HG02852 (cell line): ENCODE measurements around the gene CSGALNACT2.
A peak's percentile ranks its signal among the peaks of the same experiment; 100 is the strongest.
"Not testable (repeated sequence)": the region's sequence is repeated elsewhere in the genome, so short reads cannot be mapped to it uniquely, and the experiment has no call there.

Experiments used
- ATAC-seq: cut with Tn5 transposase; IDR thresholded peaks from one replicate; pipeline ENCODE4 v1.9.1; 2021; ENCODE audit warnings: mild to moderate bottlenecking, moderate library complexity; ENCODE audit not compliant: unreplicated experiment

CSGALNACT2 gene

DNA sequence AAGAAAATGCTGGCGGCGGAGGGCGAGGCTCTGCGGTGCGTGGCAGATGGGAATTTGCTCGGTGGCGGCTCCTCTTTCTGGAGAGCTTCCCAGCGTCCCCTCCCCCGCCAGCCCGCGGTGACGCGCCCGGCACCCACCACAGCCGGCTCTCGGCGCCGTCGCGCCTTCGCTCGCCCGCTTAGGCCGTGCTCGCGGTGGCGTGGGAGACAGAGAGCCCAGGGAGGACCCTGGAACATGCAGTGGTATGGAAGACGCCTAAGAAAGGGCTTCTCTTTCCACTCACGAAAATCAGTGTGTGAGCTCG is 576 bp upstream of the CSGALNACT2 start:
- ATAC-seq, result peak; percentile 31

DNA sequence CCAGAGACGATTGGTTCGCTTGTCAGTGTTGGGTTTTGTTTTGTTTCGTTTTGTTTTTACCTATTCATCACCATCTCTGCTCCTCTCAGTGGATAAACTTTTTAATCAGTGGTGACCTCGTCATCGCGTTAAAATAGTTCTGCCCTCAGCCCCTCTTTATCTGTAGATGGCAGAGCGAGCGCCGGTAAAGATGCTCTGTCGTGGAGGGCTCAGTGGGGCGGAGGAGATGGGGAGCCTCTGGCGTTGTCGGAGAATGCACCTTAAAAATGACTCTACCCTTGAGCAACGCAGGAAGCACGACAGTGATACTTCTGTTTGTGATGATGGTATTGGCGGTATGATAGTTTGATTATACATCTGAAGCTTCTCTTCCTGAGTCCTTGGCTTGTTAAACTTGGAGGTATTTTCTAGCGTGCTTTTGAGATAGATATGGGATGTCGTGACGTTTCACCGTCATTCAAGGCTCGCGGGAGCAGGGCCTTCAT is 554 bp downstream of the CSGALNACT2 start:
- peak; percentile 39 for ATAC-seq

DNA sequence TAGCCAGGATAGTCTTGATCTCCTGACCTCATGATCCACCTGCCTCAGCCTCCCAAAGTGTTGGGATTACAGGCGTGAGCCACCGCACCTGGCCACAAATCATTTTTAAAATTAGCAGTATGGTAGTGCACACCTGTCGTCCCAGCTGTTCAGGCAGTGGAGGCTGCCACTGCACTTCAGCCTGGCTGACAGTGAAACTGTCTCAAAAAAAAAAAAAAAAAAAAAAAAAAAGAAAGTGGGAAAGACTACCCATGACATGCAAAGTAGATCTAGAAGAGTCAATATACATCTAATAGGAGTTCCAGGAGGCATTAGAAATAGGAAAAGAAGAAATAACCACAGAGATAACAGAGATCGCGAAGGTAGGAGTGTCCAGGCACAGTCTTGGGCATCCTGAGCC is 3.2 kb downstream of the CSGALNACT2 start:
- no peak for ATAC-seq

DNA sequence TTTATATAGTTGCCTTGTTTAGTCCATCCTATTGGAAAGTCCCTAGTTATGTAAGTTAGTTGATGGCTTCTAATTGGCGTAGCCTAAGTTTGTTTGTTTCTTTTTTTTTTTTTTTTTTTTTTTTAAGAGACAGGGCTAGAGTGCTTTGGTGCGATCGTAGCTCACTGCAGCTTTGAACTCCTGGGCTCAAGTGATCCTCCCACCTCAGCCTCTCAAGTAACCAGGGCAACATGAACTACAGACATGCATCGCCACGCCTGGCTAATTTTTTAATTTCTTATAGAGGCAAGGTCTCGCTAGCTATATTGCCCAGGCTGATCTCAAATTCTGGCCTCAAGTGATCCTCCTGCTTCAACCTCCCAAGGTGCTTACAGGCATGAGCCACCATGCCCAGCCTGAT is 7.1 kb downstream of the CSGALNACT2 start:
- ATAC-seq, result no peak

DNA sequence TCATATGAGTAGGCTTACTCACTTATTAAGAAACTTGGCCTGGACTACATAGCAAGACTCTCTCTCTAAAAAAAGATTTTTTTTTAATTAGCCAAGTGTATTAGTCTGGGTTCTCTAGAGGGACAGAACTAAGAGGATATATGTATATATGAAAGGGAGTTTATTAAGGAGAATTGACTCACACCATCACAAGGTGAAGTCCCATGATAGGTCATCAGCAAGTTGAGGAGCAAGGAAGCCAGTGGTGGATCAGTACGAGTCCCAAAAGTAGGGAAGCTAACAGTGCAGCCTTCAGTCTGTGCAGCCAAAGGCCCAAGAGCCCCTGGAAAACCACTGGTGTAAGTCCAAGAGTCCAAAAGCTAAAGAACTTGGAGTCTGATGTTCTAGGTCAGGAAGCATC is 7.7 kb downstream of the CSGALNACT2 start:
- not testable (repeated sequence) for ATAC-seq

DNA sequence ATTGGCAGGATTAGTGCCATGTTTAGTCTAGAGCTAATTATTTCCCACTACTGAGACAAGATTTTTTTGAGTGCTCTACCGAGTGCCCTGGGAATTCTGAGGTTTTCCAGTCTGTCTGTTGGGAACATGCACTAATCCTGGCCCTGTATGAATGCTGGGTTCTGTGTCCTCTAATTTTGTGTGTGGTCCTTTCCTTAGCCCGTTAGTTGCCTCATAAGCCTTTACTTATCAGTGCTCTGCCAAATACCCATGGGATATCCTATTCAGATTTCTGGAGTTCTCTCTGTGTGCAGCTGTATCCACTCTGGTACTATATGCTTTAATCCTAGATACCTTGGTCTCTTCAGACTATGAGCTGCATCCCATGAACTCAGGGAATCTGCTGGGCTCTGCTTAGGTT is 13.1 kb downstream of the CSGALNACT2 start:
- no peak for ATAC-seq

DNA sequence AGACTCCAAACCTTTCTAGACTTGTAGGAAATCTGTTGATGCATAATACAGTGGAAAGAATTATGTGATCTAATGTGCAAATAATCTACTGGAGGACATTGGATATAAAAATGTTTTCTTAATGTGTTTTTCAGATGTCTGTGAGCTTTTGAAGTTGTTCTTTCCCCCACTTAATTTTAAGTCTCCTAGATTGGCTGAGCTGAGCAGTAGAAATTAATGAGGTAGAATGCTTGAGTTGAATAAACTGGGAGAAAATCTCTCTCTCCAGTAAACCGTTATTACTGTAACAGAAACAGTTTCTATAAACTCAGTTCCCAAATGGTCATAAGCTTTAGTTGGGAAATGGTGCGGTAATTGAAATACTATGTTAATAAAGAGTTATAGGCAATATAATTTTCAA is 15.7 kb downstream of the CSGALNACT2 start:
- ATAC-seq, result no peak

DNA sequence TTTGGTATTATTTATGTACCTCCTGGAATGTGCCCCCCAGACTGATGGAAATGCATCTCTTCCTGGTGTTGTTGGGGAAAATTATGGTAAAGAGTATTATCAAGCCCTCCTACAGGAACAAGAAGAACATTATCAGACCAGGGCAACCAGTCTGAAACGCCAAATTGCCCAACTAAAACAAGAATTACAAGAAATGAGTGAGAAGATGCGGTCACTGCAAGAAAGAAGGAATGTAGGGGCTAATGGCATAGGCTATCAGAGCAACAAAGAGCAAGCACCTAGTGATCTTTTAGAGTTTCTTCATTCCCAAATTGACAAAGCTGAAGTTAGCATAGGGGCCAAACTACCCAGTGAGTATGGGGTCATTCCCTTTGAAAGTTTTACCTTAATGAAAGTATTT is 17.0 kb downstream of the CSGALNACT2 start:
- ATAC-seq, result no peak

DNA sequence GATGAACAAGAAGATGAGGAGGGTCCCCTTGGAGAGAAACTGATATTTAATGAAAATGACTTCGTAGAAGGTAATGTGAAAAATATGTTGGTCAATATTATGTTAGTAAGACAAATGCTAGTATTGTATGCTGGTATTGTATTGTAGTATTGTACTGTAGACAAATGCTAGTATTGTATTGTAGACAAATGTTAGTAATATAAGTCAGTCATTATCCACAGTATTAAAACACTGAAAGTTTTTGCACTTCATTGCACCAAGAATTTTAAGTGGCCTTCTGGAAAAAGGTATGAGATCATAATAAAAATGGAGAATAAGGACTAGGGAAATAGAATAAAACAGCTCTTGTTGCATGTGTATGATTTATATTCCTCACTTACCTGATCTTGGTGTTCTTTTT is 17.5 kb downstream of the CSGALNACT2 start:
- ATAC-seq, result no peak

DNA sequence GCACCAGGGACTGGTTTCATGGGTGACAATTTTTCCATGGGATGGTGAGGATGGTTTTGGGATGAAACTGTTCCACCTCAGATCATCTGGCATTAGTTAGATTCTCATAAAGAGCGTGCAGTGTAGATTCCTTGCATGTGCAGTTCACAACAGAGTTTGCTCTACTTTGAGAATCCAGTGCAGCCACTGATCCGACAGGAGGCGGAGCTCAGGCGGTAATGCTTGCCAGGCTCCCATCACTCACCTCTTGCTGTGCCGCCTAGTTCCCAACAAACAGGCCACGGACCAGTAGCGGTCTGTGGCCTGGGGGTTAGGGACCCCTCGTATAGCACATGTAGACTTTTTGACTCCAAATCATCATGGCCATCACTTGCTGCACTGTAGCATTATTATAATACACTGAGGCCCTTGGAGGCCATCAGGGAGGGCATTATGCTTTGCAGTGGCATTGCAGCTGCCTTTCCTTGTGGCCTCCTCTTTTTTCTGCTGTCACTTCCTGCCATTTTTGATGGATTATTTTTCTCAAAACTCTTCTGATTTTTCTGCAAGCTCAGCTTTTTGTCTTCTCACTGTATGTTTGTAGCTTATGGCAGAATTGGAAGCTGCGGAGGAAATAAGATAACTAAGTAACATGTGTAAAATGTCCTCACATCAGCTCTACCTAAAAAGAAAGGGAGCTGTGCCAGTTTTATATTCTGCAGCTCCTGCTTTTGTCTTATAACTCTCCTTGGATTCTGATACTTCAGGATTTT is 18.5 kb downstream of the CSGALNACT2 start:
- ATAC-seq, result no peak

DNA sequence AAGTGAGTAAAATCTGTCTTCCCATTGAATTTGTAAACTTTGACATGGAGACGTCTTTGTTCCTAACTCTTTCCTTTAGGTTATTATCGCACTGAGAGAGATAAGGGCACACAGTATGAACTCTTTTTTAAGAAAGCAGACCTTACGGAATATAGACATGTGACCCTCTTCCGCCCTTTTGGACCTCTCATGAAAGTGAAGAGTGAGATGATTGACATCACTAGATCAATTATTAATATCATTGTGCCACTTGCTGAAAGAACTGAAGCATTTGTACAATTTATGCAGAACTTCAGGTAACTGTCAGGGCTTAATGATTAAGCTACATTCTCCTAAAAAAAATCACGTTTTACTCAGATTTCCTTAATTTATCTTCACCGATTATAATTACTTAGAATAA is 20.4 kb downstream of the CSGALNACT2 start:
- no peak for ATAC-seq

DNA sequence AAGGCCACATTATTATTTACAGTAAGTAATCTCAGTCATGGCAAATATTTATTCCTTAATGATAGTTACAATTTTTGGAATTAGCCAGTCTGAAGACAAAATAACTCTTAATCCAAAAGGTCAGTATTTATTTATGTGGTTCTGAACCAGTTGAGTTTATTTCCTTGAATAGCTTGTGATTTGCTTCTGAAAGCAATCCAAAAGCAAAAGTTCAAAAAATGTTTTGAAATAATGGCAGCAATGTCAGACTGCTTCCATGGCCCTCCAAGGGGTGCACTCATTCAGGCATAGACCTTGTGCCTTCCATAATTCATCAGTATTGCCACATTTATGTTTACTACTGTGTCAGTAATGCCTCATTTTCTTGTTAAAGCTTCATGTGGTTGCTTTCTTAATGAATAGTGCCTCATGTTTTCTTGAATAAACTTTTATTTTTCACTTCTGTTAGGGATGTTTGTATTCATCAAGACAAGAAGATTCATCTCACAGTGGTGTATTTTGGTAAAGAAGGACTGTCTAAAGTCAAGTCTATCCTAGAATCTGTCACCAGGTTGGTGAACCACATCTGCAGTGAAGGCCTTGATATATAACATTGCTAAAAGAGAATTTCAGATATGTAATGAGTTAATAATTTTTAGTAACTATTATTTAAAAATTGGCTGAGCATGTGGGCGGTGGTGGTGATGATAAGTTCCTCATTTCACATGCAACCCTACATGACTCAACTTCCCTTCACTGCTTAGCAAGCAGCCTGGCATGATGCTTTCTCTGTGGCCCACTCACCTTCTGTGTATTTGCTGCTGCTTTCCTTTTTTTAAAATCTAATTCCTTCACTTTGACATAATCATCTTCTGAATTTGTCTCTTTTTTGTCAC is 22.0 kb downstream of the CSGALNACT2 start:
- peak; percentile 48 for ATAC-seq

DNA sequence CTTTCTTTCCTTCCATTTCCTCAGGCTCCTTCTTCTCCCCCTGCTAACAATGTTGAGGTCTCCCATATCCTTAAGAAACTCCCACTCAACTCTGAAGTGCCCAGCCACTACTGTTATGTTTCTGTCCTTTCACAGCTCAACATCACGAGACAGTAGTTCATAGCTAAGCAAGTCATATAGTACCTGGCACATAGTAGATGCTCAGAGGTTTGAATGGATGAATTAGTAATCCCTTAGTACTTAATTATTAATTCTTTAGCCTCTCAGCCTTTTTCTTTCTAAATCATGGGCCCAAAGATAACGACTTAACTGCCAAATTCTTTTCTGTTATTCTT is 22.6 kb downstream of the CSGALNACT2 start:
- ATAC-seq, result peak; percentile 65

DNA sequence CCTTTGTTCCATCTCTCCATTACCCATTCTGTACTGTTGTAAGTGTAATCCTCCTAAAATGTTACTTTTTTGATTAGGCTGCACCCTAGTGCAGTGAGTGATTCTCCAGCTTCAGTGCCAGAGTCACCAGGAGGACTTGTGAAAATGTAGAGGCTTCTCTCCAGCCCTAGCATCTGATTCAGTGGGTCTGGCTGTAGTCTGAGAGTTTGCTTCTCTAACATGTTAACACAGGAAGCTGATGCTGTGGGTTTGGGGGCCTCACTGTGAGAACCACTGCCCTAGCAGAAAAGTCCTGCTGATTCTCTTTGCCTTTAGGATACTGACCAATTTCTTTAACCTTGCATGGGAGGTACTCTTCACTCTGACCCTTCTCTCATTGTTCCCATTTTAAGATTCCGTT is 24.4 kb downstream of the CSGALNACT2 start:
- no peak for ATAC-seq

DNA sequence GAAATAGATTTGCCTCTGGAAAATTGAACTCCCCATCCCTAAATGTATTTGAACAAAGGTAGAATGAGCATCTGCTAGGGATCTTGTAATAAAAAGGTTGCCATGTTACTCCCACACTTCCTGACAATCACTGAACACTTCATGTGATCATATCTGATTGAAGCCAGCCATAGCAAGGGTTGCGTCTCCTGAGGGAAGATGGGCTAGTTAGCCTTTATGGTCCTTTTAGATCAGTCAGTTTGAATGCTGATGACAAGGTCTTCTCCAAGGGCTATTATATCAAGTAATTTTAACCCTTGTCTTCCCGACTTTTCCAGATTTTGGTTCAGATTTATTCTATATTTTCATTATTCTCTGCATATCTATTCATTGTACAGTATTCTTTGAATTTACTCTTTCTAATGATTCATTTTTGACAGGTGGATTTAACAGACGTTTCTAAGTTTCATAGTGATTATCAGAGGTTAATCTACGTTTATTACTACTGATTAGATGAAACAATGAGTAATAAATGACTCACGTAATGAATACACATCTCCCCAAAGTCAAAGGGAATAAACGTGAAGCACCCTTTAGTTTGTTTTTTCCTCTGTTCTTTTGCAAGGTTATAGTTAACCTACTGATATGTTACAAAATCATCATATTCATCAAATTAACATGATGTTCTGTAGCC is 28.1 kb downstream of the CSGALNACT2 start:
- no peak for ATAC-seq

DNA sequence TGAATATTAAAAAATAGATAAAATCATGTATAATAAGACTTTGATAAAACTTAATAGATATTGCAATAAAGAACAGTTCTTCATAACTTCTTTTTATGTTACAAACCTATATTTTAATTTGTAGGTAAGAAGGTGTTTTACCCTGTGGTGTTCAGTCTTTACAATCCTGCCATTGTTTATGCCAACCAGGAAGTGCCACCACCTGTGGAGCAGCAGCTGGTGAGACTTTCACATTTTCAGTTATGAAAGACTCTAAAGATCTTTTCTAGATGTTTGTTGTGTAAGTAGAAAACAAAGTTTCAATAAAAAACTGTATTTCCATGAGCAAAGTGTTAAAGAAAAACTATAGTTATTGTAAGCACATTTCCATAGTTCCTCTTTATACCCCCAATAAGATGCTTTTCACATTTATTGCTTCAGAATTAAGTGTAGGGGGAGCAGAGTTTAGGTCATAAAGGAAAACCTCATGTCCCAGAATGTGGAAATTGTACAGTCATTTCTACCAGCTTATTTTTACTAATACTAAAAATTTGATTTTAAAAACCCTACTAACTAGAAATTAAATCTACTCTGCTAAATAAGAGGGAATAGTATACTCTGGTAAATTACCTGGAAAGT is 28.7 kb downstream of the CSGALNACT2 start:
- ATAC-seq, result no peak

DNA sequence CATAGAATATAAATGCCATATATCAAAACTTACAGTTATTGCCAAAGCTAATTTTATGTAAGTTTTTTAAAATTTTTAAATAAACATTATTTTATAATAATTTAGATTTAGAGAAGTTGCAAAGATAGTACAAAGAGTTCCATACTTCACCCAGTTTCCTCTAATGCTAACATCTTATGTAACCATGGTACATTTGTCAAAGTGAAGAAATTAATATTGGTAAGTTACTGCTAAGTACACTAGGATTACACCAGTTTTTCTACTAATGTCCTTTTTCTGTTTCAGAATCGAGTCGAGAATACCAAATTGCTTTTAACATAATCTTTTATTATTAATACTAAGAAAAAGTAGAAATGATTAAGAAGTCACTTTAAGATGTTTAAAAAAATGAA is 29.2 kb downstream of the CSGALNACT2 start:
- no peak for ATAC-seq

DNA sequence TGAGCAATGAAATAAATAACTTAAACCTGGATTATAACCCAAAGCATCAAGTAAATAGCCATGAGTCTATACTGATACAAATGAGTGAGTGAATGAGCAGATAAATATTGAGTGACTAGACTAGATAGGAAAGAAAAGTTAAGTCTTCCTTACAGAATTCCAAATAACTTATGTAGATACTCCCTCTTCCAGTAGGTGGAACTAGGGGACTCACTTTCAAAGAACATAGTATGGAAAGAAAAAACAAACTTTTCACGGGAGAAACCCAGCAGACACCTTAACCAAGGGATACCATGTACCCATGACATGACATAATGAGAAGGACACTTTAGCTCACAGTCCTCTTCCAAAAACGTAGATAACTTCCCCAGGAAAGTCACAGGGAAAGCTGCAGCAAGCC is 32.2 kb downstream of the CSGALNACT2 start:
- ATAC-seq, result no peak

DNA sequence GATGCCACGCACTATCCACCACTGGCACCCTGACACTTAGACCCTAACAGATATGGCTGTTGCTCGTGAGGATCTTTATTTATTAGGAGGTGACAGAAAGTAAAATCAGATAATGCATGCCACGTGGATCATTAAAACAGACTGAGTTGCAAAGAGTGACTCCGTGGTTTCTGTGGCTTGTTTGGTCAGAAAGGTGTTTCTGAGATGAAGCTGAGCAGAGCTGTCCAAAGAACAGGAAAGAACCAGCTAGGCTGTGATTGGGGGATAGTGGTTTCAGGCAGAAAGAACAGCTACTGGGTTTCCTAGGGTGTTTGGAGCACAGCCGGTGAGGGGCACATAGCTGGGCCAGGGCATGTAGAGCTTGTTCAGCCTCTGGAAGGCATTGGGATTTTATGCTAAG is 34.4 kb downstream of the CSGALNACT2 start:
- ATAC-seq, result no peak

DNA sequence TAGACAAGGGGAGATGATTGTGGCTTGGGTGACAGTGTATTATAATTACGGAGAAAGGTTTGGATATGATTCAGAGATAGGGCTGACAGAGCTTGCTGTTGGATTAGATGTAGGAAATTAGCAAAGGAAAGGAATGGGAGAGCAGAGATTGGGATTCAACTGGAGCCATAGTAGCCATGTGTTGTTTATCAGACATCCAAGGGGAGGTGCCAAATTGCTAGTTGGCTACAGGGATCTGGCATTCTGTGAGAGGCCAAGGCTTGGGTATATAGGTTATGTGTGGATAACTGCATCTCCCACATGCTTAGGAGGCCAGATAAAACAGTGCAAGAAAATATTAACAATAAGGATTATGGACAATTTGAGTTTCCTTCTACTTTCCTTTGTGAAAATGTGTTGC is 34.9 kb downstream of the CSGALNACT2 start:
- no peak for ATAC-seq

DNA sequence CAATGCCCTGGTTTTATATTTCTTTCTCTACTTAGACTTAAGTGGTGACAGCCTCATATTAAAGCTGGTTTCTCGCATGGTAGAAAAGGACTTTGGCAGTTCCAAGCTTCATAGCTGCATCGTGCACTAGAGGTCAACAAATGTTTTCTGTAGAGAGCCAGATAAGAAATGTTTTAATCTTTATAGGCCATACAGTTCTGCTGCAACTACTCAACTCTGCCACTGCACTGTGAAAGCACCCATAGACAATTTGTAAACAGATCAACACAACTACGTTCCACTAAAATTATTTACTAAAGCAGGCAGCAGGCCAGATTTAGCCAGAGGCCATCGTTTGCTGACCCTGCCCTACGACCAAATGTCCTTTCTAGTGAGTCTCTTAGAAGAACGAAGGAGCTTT is 36.7 kb downstream of the CSGALNACT2 start:
- ATAC-seq, result no peak
